ENCODE data around the gene MLEC.

The MLEC gene

DNA sequence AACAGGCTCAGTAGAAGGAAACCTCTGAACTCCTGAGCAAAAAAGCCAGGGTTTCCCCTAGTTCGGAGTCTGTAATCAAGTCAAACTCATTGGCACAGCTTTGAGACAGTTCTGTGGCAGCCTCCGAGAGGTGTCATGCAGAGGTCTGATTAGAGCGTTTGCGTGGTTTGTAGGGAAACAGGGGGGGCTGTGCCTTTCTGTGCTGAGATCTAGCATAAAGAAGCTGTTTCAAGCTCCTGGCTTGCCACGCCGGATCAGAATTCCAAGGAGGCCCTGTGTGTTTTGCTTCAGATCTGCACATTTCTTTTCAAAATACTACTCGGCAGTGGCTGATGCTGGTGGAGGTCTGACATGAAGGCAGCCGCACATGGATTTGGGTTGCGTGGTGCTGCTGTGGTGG, 44.8 kb upstream of the MLEC start:
- no peak overlapping the region for H2BK5ac ChIP-seq (ENCODE audit: low read depth, low read length, poor library complexity)
- no peak overlapping the region for H4K8ac ChIP-seq (ENCODE audit: low read depth, low read length)
- H3K9me3 ChIP-seq (ENCODE audit: insufficient read depth, low read depth, low read length) = no peaks in the 10 kb centered on the region
- no peak overlapping the region for H3K4ac ChIP-seq (ENCODE audit: low read depth, low read length)
- no peaks in the 10 kb centered on the region for H3K36me3 ChIP-seq (ENCODE audit: control insufficient read depth in 1 of 2, insufficient read depth in 2 of 2, low read length in 2 of 2)
- H3K79me1 ChIP-seq (ENCODE audit: low read length) = no peaks in the 10 kb centered on the region
- no peak overlapping the region for H2AK5ac ChIP-seq (ENCODE audit: low read length)
- peak overlapping the region; percentile 33 for H3K23ac ChIP-seq (ENCODE audit: low read length)
- peaks cover 2 to 13% of the 10 kb centered on the region in 2 experiments for H3K4me1 ChIP-seq (ENCODE audit: control insufficient read depth in 1 of 2, insufficient read depth in 2 of 2, low read length in 2 of 2)
- H2AFZ ChIP-seq (ENCODE audit: insufficient read depth, low read length, poor library complexity) = no peak overlapping the region
- no peak overlapping the region for H4K91ac ChIP-seq (ENCODE audit: low read depth, low read length)
- H3K27ac ChIP-seq (ENCODE audit: low read depth, low read length) = no peak overlapping the region
- no peak overlapping the region for H2BK120ac ChIP-seq (ENCODE audit: insufficient read depth, low read length, poor library complexity)
- H3K4me2 ChIP-seq (ENCODE audit: low read length) = no peak overlapping the region
- H3K4me3 ChIP-seq (ENCODE audit: low read depth, low read length) = no peak overlapping the region
- no peaks in the 10 kb centered on the region for H3K79me2 ChIP-seq (ENCODE audit: control insufficient read depth, insufficient read depth, low read length, poor library complexity)
- no peak overlapping the region for H4K12ac ChIP-seq (ENCODE audit: low read depth, low read length)
- H3K9ac ChIP-seq (ENCODE audit: low read length) = no peak overlapping the region
- H2BK12ac ChIP-seq (ENCODE audit: low read length) = no peak overlapping the region
- DNase-seq = no peak
- H3K14ac ChIP-seq (ENCODE audit: low read length) = no peak overlapping the region
- H3K18ac ChIP-seq (ENCODE audit: low read length) = no peak overlapping the region
- no CpG with 5 or more reads among the region's 9 CpGs for WGBS (ENCODE audit: extremely low coverage, insufficient coverage, insufficient read length)
- peaks cover 32% of the 10 kb centered on the region for H3K27me3 ChIP-seq (ENCODE audit: insufficient read depth, low read length)

- no peak for DNase-seq
- Histone ChIP-seq H3K79me2 (ENCODE audit: control insufficient read depth, insufficient read depth, low read length, poor library complexity) (no peaks in the 10 kb centered on the region), H3K27me3 (ENCODE audit: insufficient read depth, low read length) (peaks cover 32% of the 10 kb centered on the region), H3K4ac (ENCODE audit: low read depth, low read length) (no peak overlapping the region), H3K36me3 (ENCODE audit: control insufficient read depth in 1 of 2, insufficient read depth in 2 of 2, low read length in 2 of 2) (no peaks in the 10 kb centered on the region), H3K4me1 (ENCODE audit: control insufficient read depth in 1 of 2, insufficient read depth in 2 of 2, low read length in 2 of 2) (peaks cover 2 to 13% of the 10 kb centered on the region in 2 experiments), H2AFZ (ENCODE audit: insufficient read depth, low read length, poor library complexity) (no peak overlapping the region), H3K14ac (ENCODE audit: low read length) (no peak overlapping the region), H4K91ac (ENCODE audit: low read depth, low read length) (no peak overlapping the region), H3K79me1 (ENCODE audit: low read length) (no peaks in the 10 kb centered on the region), H3K4me3 (ENCODE audit: low read depth, low read length) (no peak overlapping the region), H3K18ac (ENCODE audit: low read length) (no peak overlapping the region), H2AK5ac (ENCODE audit: low read length) (no peak overlapping the region), H3K9me3 (ENCODE audit: insufficient read depth, low read depth, low read length) (no peaks in the 10 kb centered on the region), H2BK5ac (ENCODE audit: low read depth, low read length, poor library complexity) (no peak overlapping the region), H2BK12ac (ENCODE audit: low read length) (no peak overlapping the region), H4K8ac (ENCODE audit: low read depth, low read length) (no peak overlapping the region), H3K23ac (ENCODE audit: low read length) (no peak overlapping the region), H4K12ac (ENCODE audit: low read depth, low read length) (no peak overlapping the region), H3K4me2 (ENCODE audit: low read length) (no peak overlapping the region), H3K9ac (ENCODE audit: low read length) (no peak overlapping the region), H2BK120ac (ENCODE audit: insufficient read depth, low read length, poor library complexity) (no peak overlapping the region), H3K27ac (ENCODE audit: low read depth, low read length) (no peak overlapping the region)
- no CpG with 5 or more reads among the region's 4 CpGs for WGBS (ENCODE audit: extremely low coverage, insufficient coverage, insufficient read length)
These were observed 44.1 kb upstream of the MLEC start for GRCh38 chr12:120642826-120643225.

DNA sequence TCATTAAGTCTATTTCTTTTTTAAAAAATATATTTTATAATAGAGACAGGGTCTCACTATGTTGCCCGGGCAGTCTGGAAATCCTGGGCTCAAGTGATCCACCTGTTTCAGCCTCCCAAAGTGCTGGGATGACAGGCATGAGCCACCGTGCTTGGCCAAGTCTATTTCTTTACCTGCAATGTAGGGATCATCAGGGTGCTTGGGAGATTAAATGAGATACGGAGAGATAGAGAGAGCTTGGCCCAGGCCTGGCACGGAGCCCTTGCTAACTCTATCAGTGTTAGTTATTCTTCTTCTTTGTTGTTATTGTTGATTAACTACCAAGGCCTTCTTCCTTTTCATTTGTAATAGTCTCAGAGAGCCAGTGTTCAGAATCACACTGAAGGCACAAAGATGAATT, 43.4 kb upstream of the MLEC start:
- H3K14ac ChIP-seq (ENCODE audit: low read length) = no peak overlapping the region
- H3K9me3 ChIP-seq (ENCODE audit: insufficient read depth, low read depth, low read length) = no peaks in the 10 kb centered on the region
- H2BK120ac ChIP-seq (ENCODE audit: insufficient read depth, low read length, poor library complexity) = no peak overlapping the region
- no peak overlapping the region for H4K12ac ChIP-seq (ENCODE audit: low read depth, low read length)
- H3K4me1 ChIP-seq (ENCODE audit: control insufficient read depth in 1 of 2, insufficient read depth in 2 of 2, low read length in 2 of 2) = peaks cover 2 to 13% of the 10 kb centered on the region in 2 experiments
- H3K23ac ChIP-seq (ENCODE audit: low read length) = no peak overlapping the region
- no peak overlapping the region for H2BK12ac ChIP-seq (ENCODE audit: low read length)
- H3K79me2 ChIP-seq (ENCODE audit: control insufficient read depth, insufficient read depth, low read length, poor library complexity) = no peaks in the 10 kb centered on the region
- DNase-seq = no peak
- H3K18ac ChIP-seq (ENCODE audit: low read length) = no peak overlapping the region
- no CpG with 5 or more reads among the region's 4 CpGs for WGBS (ENCODE audit: extremely low coverage, insufficient coverage, insufficient read length)
- no peak overlapping the region for H2BK5ac ChIP-seq (ENCODE audit: low read depth, low read length, poor library complexity)
- H3K4me3 ChIP-seq (ENCODE audit: low read depth, low read length) = no peak overlapping the region
- H3K79me1 ChIP-seq (ENCODE audit: low read length) = no peaks in the 10 kb centered on the region
- H3K27me3 ChIP-seq (ENCODE audit: insufficient read depth, low read length) = peaks cover 32% of the 10 kb centered on the region
- H4K91ac ChIP-seq (ENCODE audit: low read depth, low read length) = no peak overlapping the region
- H3K9ac ChIP-seq (ENCODE audit: low read length) = no peak overlapping the region
- no peak overlapping the region for H3K4me2 ChIP-seq (ENCODE audit: low read length)
- no peak overlapping the region for H2AK5ac ChIP-seq (ENCODE audit: low read length)
- H3K4ac ChIP-seq (ENCODE audit: low read depth, low read length) = no peak overlapping the region
- no peaks in the 10 kb centered on the region for H3K36me3 ChIP-seq (ENCODE audit: control insufficient read depth in 1 of 2, insufficient read depth in 2 of 2, low read length in 2 of 2)
- H2AFZ ChIP-seq (ENCODE audit: insufficient read depth, low read length, poor library complexity) = no peak overlapping the region
- no peak overlapping the region for H3K27ac ChIP-seq (ENCODE audit: low read depth, low read length)
- H4K8ac ChIP-seq (ENCODE audit: low read depth, low read length) = no peak overlapping the region

- Histone ChIP-seq H4K8ac (ENCODE audit: low read depth, low read length) (no peak overlapping the region), H3K36me3 (ENCODE audit: control insufficient read depth in 1 of 2, insufficient read depth in 2 of 2, low read length in 2 of 2) (no peaks in the 10 kb centered on the region), H2BK5ac (ENCODE audit: low read depth, low read length, poor library complexity) (no peak overlapping the region), H2AK5ac (ENCODE audit: low read length) (no peak overlapping the region), H3K27me3 (ENCODE audit: insufficient read depth, low read length) (peaks cover 18% of the 10 kb centered on the region), H2BK120ac (ENCODE audit: insufficient read depth, low read length, poor library complexity) (no peak overlapping the region), H3K4me1 (ENCODE audit: control insufficient read depth in 1 of 2, insufficient read depth in 2 of 2, low read length in 2 of 2) (peaks cover 2 to 8% of the 10 kb centered on the region in 2 experiments), H3K79me2 (ENCODE audit: control insufficient read depth, insufficient read depth, low read length, poor library complexity) (no peaks in the 10 kb centered on the region), H3K9me3 (ENCODE audit: insufficient read depth, low read depth, low read length) (no peaks in the 10 kb centered on the region), H4K12ac (ENCODE audit: low read depth, low read length) (no peak overlapping the region), H3K4ac (ENCODE audit: low read depth, low read length) (no peak overlapping the region), H3K4me3 (ENCODE audit: low read depth, low read length) (no peak overlapping the region), H2BK12ac (ENCODE audit: low read length) (no peak overlapping the region), H3K23ac (ENCODE audit: low read length) (no peak overlapping the region), H2AFZ (ENCODE audit: insufficient read depth, low read length, poor library complexity) (no peak overlapping the region), H3K14ac (ENCODE audit: low read length) (no peak overlapping the region), H3K27ac (ENCODE audit: low read depth, low read length) (no peak overlapping the region), H4K91ac (ENCODE audit: low read depth, low read length) (no peak overlapping the region), H3K9ac (ENCODE audit: low read length) (no peak overlapping the region), H3K79me1 (ENCODE audit: low read length) (no peaks in the 10 kb centered on the region), H3K4me2 (ENCODE audit: low read length) (no peak overlapping the region), H3K18ac (ENCODE audit: low read length) (no peak overlapping the region)
- DNase-seq = no peak
- no CpG with 5 or more reads among the region's 6 CpGs for WGBS (ENCODE audit: extremely low coverage, insufficient coverage, insufficient read length)
These were observed 40.9 kb upstream of the MLEC start for GRCh38 chr12:120646044-120646443.
